Bronchial epithelial cell (primary cell): ENCODE measurements around the gene NUFIP2. TPM values are rescaled to one million over a fixed set of nuclear protein-coding genes. Genes with fewer than 3 reads are reported as not detected.

ENCODE experiments used
- DNase-seq: peaks from one replicate; pipeline ENCODE4 v3.0.0-alpha.2; 2010; ENCODE audit warnings: low read depth
- FAIRE-seq: peaks from 2 replicates; lab custom pipeline; 2011; peaks lifted over from hg19 to GRCh38; lab: Jason Lieb, UNC
- H3K27me3 ChIP-seq: 2 replicates; pipeline ENCODE4 v1.5.1; 2011; ENCODE audit warnings: low read length; ENCODE audit not compliant: control insufficient read depth, insufficient read depth
- H3K36me3 ChIP-seq: 2 replicates; pipeline ENCODE4 v1.5.1; 2011; ENCODE audit warnings: low read length; ENCODE audit not compliant: control insufficient read depth, insufficient read depth
- H3K4me3 ChIP-seq: 2 replicates; pipeline ENCODE4 v1.5.1; 2011; ENCODE audit warnings: mild to moderate bottlenecking, low read depth, low read length, control low read depth
- CTCF ChIP-seq: IDR thresholded peaks from 2 replicates; pipeline ENCODE4 v1.5.1; 2011; ENCODE audit warnings: mild to moderate bottlenecking, moderate library complexity, low read length, control low read depth, inconsistent platforms; ENCODE audit not compliant: insufficient read depth, severe bottlenecking
- total RNA-seq: library from RNA; depleted of rRNA; stranded (reverse); fragments of >200 nt; gene quantifications from 2 replicates; pipeline ENCODE4 v1.2.1, GENCODE V29; 2014

The NUFIP2 gene
- total RNA-seq, 1 donor from 2014 or later: 26.9 TPM

GRCh38 chr17:29327412-29327811 is 33.5 kb upstream of the NUFIP2 start:
- Histone ChIP-seq H3K4me3 (no peak overlapping the region), H3K27me3 (no peaks in the 10 kb centered on the region), H3K36me3 (no peaks in the 10 kb centered on the region)
- DNase-seq: no peak
- no peak for TF ChIP-seq CTCF
- FAIRE-seq: no peak

GRCh38 chr17:29326023-29326813 is 32.3 kb upstream of the NUFIP2 start:
- TF ChIP-seq CTCF: no peak
- Histone ChIP-seq H3K27me3 (no peaks in the 10 kb centered on the region), H3K4me3 (no peak overlapping the region), H3K36me3 (no peaks in the 10 kb centered on the region)
- DNase-seq (peak; percentile 5), FAIRE-seq (no peak)

- TF ChIP-seq CTCF: no peak
- FAIRE-seq: no peak
- DNase-seq: no peak
- H3K27me3 ChIP-seq: peaks cover 3% of the 10 kb centered on the region
- H3K36me3 ChIP-seq: no peaks in the 10 kb centered on the region
- H3K4me3 ChIP-seq: no peak overlapping the region
These were observed 28.4 kb upstream of the NUFIP2 start for GRCh38 chr17:29322363-29322762.

- Histone ChIP-seq H3K4me3 (no peak overlapping the region), H3K27me3 (no peaks in the 10 kb centered on the region), H3K36me3 (no peaks in the 10 kb centered on the region)
- FAIRE-seq (no peak), DNase-seq (no peak)
- no peak for TF ChIP-seq CTCF
These were observed 9.4 kb upstream of the NUFIP2 start for GRCh38 chr17:29303386-29303785.

GRCh38 chr17:29299031-29299430 is 5.1 kb upstream of the NUFIP2 start:
- H3K4me3 ChIP-seq: no peak overlapping the region
- FAIRE-seq: no peak
- no peak for DNase-seq
- H3K27me3 ChIP-seq: no peaks in the 10 kb centered on the region
- TF ChIP-seq CTCF: no peak
- H3K36me3 ChIP-seq: no peaks in the 10 kb centered on the region

GRCh38 chr17:29295420-29295819 is 1.5 kb upstream of the NUFIP2 start:
- no peak for FAIRE-seq
- Histone ChIP-seq H3K4me3 (no peak overlapping the region), H3K27me3 (no peaks in the 10 kb centered on the region), H3K36me3 (no peaks in the 10 kb centered on the region)
- no peak for DNase-seq
- no peak for TF ChIP-seq CTCF
